PC-3 (cell line): ENCODE results near the gene MMS19.

Source experiments
- CTCF ChIP-seq: fragments of 300-600 bp; sonication (generic); conservative IDR thresholded peaks from 2 replicates; pipeline ENCODE4 v1.5.1; 2017; ENCODE audit warnings: antibody characterized with exemption, low read depth, mild to moderate bottlenecking, low read length
- EZH2 ChIP-seq: fragments of 300-600 bp; sonication (generic); IDR thresholded peaks from one replicate; pipeline ENCODE4 v1.6.1; 2017; ENCODE audit warnings: antibody characterized with exemption, mild to moderate bottlenecking, low read length; ENCODE audit not compliant: unreplicated experiment

GRCh38 chr10:97525683-97526110, 27.5 kb upstream of the MMS19 start:
- TF ChIP-seq CTCF (no peak), EZH2 (no peak)
